DMS 273 (cell line): Measurements from ENCODE around the gene SESTD1.

ENCODE experiments used
- DNase-seq: peaks from one replicate; lab custom pipeline; 2025; ENCODE audit not compliant: unreplicated experiment; lab: John Stamatoyannopoulos, UW

The SESTD1 gene, protein sequence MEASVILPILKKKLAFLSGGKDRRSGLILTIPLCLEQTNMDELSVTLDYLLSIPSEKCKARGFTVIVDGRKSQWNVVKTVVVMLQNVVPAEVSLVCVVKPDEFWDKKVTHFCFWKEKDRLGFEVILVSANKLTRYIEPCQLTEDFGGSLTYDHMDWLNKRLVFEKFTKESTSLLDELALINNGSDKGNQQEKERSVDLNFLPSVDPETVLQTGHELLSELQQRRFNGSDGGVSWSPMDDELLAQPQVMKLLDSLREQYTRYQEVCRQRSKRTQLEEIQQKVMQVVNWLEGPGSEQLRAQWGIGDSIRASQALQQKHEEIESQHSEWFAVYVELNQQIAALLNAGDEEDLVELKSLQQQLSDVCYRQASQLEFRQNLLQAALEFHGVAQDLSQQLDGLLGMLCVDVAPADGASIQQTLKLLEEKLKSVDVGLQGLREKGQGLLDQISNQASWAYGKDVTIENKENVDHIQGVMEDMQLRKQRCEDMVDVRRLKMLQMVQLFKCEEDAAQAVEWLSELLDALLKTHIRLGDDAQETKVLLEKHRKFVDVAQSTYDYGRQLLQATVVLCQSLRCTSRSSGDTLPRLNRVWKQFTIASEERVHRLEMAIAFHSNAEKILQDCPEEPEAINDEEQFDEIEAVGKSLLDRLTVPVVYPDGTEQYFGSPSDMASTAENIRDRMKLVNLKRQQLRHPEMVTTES

DNA sequence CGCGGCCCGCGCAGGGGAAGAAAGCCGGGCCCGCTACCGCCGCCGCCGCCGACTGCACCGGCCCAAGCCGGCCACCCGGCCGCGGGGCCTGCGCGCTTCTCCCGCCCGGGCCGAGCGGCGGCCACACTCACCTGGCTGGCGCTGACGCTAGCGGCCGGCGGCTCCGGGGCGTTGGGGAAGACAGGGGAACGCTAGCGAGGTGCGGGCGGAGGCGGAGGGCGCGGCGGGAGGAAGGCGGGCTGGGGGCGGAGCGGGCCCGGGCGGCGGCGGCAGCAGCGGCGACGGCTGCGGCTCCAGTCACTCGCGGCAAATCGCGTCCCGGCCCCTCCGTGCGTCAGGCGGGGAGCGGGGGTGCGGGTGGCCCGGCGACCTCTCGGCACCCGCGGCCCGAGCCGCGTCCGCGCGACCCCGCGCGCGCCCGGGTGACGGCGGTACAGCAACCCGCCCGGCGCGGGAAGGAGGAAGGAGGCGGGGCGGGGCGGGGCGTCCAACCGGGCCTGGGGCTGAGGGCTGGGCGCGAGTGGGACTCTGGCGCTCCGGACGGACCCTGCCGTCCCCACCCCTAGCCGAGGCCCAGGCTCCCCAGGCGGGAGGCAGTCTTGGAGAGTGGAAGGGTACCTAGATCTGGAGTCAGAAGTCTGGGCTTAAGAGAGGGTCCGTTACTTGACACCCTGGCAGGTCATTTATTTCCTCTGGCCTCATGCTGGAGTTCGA, at the start of gene SESTD1:
Gene SESTD1, minus strand, starts transcription at position 465 of the 714 bp plus-strand sequence. CDS start 72,991 bp downstream, outside the sequence.
- DNase-seq = peak; percentile 81

DNA sequence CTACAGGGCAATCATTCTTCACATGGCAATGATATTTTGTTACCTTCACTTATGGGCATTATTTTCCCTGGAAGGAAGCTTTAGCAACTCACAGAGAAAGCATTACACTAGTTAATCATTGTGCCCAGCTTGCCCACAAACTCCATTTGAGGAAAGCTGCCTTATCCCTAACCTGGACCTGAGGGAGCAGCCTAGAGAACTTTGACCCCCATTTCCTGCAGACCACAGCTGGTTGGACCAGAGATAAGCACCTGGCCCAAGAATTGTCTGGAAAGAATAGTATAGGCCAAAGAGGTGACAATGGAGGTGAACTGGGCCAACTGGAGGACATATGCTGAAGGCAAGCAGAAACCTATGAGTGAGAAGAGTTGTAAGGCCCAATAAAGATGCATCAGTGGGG, 48.4 kb upstream of the SESTD1 start:
- DNase-seq = no peak

DNA sequence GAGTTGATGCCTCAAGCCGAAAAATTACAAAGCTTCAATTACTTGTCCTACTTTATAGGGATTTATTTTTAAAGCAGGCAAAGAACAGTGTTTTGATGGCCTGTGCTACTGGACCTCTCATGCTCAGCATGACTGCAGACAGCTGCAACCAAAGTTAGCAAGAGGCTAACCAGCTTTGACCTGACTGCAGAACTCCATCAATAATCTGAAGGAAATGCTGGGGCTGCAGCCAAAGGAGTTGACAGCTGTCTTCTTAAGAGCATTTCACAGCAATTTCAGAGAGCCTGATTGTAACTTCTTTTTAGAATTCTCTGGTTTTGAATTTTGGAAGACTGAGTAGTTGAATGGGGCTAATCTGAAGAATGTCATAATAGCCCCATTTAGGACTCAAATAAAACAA, 46.5 kb upstream of the SESTD1 start:
- DNase-seq = no peak

GRCh38 chr2:179307616-179308371, 43.2 kb upstream of the SESTD1 start:
- DNase-seq = no peak

DNA sequence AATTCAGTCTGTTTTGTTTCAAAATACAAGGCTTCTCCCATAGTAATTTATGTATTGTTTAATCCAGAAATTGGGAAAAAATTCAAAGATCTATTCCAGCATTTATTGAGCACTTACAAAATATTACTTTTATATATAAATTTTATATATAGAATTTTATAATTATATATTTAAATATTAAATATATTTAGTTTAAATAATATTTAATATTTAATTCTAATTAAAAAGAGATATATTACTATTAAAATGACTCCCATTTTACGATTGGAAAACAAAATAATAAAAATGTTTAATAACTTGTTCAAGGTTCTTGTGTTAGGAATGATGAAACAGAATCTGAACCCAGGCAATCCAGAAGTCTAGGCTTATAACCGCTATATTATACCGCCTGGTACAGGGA, 40.5 kb upstream of the SESTD1 start:
- no peak for DNase-seq

DNA sequence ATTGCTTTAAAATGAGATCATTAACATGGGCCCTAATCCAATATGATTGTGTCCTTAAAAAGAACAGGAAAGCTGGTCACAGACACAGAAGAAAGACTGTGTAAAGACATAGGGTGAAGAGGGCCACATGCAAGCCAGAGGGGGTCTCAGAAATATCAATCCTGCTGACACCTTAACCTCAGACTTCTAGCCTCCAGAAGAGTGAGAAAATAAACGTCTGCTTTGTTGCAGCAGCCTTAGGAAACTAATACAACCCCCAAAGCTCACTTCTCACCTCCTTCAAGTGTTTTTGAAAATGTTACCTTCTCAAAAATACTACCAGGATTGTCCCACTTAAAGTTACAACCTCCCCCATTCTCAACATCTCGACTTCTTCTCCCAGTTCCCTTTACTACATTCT, 39.8 kb upstream of the SESTD1 start:
- DNase-seq = no peak

DNA sequence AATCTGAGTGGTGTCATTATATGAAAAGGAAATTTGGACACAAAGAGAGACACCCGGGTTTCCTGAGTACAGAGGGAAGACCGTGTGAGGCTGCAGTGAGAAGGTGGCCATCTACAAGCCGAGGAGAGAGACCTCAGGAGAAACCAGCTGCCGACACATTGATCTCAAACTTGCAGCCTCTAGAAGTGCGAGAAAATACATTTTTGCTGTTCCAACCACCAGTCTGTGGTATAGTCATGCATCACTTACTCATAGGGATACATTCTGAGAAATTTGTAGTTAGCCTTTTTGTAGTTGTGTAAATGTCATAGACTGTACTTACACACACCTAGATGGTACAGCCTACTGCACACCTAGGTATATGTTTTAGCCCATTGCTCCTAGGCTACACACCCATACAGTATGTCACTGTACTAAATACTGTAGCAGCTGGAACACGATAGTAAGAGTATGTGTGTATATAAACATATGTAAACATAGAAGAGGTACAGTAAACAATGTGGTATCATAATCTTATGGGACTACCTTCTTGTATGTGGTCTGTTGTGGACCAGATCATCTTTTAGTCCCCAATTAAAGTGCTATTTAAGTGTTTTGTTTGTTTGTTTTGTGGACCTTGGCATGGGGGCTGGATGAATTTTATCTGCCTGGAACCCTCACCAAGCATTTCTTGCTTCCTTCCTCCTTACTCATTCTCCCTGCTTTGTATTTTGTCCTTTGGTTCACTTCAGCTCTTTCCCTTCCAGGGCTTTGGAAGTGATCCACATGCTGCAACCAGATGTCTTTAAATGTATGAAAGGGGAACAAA, 38.3 kb upstream of the SESTD1 start:
- no peak for DNase-seq

DNA sequence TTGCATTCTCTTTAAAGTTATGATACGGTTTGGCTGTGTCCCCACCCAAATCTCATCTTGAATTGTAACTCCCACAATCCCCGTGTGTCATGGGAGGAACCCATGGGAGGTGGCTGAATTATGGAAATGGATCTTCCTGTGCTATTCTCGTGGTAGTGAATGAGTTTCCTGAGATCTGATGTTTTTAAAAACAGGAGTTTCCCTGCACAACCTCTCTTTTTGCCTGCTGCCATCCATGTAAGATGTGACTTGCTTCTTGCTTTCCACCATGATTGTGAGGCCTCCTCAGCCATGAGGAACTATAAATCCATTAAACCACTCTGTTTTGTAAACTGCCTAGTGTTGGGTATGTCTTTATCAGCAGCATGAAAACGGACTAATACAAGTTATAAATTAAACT, 37.5 kb upstream of the SESTD1 start:
- no peak for DNase-seq

- DNase-seq = no peak
These were observed 34.0 kb upstream of the SESTD1 start for GRCh38 chr2:179298666-179299065.

DNA sequence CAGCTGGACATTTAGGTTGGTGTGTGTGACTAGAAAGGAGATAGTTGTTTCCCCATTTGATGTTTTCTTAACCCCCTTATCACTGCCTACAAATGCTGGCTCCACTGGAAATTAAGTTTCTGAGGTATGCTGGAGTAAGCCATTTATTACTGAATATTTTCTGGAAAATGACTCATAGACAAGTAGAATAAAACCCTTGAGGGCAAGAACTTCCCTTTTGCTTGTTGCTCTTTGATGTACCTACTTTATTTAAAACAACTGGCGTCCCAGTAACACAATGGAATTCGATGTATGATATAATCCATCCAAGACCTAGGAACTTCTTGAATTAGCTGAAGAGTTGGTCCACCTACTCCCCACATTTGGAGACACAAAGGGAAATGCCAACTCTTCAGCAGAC, 33.3 kb upstream of the SESTD1 start:
- DNase-seq = no peak

DNA sequence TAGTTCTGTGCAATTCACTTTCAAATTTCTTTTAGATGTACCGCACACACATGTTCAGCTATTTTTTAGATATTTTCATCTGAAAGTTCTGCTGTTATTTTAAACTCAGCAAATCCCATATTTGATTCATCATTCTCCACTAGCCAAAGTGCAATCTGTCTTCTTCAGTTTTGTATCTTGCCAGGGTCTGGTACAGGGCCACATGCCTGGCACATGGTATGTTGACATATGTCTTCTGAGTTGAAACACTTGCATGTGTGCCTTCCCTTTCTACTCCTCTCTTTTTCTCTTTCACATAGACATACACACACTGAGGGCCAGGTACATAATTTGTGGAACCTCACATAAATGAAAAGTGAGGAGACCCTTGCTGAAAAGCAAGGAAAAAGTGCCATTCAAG, 25.7 kb upstream of the SESTD1 start:
- DNase-seq = no peak

GRCh38 chr2:179285060-179285459, 20.4 kb upstream of the SESTD1 start:
- DNase-seq = no peak

DNA sequence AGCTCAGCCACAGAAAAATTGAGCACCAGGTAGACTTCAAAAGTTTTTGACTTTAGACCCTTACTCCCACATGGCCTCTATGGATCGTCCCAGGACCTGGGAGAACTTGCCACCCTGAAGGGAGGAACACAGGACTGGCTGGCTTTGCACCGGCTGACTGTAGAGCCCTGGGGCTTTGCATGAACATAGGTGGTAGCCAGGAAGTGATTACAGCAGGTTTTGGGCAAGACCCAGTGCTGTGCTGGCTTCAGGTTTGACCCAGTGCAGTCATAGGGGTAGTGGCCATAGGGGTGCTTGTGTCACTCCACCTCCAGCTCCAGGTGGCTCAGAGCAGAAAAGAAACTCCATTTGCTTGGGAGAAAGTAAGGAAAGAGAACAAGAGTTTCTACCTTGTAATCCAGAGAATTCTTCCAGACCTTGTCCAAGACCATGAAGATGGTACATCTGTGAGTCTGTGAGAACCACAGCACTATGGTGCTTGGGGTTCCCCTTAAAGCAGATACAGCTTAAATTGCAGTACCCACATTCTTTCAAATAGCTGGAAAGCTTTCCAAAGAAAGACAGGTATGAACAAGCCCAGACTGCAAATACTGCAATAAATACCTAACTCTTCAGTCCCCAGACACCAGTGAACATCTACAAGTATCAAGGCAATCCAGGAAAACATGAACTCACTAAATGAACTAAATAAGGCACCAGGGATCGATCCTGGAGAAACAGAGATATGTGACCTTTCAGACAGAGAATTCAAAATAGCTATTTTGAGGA, 13.0 kb upstream of the SESTD1 start:
- DNase-seq = no peak

DNA sequence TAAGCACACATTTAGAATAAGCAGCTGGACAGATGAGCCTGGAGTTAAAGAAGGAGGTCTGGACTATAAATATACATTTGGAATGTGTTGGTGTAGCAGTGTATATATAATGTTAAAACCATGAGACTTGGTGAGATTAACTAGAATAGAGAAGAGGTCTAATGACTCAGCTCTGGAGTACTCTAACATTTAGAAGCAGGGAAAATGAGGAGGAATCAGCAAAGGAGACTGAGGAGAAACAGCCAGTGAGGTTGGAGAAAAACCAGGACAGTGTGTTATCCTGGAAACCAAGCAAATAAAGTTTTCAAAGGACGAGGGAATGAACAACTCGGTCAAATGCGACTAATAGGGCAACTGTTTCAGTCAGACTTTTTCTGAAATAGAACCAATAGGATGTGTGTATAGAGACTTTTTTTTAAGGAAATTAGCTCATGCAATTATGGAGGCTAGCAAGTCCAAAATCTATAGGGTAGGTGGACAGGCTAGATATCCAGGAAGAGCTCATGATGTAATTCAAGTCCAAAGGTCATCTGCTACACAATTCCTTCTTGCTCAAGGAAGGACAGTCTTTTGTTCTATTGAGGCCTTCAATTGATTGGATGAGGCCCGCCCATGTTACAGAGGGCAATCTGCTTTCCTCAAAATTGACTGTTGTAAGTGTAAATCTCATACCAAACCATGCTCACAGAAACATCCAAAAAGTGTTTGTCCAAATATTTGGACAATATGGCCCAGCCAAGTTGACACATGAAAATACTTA, 10.8 kb upstream of the SESTD1 start:
- DNase-seq = no peak

GRCh38 chr2:179274749-179275148, 10.1 kb upstream of the SESTD1 start:
- no peak for DNase-seq

GRCh38 chr2:179273461-179273962, 8.9 kb upstream of the SESTD1 start:
- DNase-seq = no peak

- no peak for DNase-seq
These were observed 8.0 kb upstream of the SESTD1 start for GRCh38 chr2:179272406-179273192.

- no peak for DNase-seq
These were observed 6.1 kb upstream of the SESTD1 start for GRCh38 chr2:179270689-179271088.
